ENCODE results near the gene SPAG7. TPM values are rescaled to one million over a fixed set of nuclear protein-coding genes. Genes with fewer than 3 reads are reported as not detected.
"Not testable (repeated sequence)": the region's sequence is repeated elsewhere in the genome, so short reads cannot be mapped to it uniquely, and the experiment has no call there.

The SPAG7 gene
- total RNA-seq, 2 donors from 2014 or later = 47.0 to 50.7 TPM

DNA sequence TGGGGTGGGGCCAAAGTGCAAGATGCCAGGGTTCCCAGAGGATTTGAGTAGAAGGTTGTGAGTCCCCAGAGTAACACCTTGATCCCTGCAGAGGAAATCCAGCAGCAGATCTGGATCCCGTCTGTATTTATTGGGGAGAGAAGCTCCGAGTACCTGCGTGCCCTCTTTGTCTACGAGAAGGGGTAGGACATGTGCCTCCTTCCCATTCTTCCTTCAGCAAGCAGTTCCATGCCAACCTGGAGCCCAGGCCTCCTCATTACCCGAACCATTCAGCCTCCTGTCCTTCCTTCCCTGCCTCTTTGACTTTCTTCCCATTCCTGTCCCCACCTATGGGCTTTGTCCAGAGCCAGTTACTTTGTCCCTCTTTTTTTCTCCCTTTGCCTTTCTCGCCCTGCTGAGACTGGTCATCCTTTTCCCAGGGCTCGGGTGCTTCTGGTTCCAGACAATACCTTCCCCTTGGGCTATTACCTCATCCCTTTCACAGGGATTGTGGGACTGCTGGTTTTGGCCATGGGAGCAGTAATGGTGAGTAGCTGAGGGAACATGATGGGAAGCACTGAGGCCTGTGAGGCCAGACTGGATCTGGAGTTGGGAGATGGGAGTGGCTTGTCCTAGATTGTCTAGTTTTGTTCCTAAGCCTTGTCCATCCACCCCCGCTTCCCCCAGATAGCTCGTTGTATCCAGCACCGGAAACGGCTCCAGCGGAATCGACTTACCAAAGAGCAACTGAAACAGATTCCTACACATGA lies 24.7 kb downstream of the SPAG7 start:
- intact Hi-C loops (cut with DNase I) = no loop called here
- DNase-seq (ENCODE audit: low spot score) = no peak

DNA sequence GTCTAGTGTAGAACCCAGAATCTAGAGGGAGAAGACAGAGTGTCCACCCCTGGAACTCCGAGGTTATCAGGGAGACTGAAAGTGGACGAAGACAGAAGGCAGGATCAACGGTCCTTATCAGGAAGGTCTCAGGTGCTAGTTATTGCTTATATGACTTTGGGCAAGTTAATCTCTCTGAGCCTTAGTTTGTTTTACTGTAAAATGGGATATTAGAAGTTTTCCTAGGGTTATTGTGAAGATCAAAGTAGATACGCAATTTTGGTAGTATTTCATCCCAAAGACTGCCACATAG lies 26.4 kb downstream of the SPAG7 start:
- intact Hi-C loops (cut with DNase I) = no loop called here
- no peak for DNase-seq (ENCODE audit: low spot score)

DNA sequence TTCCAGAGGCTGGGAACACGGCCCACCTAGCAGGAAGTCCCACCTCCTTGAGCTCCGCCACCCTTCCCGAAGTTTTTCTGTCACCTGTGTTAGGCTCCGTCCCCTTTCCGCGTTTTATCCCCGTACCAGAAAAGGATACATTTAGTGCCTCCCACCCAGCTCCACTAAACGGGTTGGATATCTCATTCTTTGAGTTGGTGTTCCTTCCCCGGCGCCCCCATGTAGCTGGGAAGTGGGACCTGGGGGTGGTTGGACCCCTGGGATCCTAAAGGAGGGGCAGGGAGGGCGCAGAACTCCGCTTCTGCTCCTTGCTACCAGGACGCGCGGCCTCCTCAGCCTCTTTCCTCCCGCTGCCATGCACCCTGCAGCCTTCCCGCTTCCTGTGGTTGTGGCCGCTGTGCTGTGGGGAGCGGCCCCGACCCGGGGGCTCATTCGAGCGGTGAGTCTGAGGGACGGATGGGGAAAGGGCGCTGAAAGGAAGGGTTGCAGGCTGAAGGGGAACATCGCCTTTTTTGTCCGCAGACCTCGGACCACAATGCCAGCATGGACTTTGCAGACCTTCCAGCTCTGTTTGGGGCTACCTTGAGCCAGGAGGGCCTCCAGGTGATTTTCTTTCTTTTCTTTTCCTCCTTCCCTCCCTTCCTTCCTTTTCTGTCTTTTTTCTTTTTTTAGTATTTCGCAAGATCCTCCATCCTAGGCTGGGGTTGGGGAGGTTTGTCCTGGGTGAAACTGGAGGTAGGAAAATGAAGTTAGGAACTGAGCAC lies 26.9 kb downstream of the SPAG7 start:
- intact Hi-C loops (cut with DNase I) = no loop called here
- DNase-seq (ENCODE audit: low spot score) = no peak

DNA sequence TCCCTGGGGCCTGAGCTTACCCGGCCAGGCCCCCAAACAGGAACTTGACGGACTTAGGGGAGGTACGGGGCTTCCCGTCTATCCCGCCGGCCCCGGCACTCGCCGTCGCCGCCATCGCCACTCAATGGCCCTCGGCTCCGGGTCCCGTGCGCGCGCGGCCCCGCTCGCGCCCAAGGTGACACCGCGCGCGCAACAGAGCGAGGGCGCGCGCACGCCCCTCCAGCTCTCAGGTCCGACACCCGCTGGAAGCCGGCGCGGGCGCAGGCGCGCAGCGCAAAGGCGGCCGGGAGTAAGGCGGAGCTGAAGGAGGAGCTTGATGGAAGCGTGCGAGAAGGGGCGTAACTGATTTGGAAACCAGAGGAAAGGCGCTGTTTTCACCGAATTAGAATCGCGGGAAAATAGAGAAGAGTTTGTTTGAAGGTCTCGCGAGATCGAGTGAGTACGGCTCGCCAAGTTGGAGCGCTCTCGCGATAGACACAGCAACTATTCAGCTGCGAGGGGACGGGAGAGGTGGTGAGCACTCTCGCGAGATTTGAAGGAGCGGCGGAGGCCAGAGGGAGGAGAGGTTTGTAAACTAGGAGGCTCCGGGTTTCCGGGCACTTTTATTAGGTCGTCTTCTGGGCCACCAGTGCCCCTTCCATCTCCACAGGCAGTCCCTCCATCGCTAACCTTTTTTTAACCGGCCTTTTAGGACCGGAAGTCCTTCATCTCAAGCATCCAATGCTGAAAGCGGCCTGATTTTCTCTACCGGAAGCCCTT lies 27.6 kb downstream of the SPAG7 start, which contains the start of the genes RNF167 and SLC25A11:
RNF167 (plus strand) TSS at position 473 of the 759 bp plus-strand sequence. CDS start 642 bp downstream, outside the sequence.
SLC25A11 (minus strand) TSS at position 251 of the 759 bp plus-strand sequence; CDS start at position 115, 136 bp downstream.
- intact Hi-C loops (cut with DNase I) = no loop called here

DNA sequence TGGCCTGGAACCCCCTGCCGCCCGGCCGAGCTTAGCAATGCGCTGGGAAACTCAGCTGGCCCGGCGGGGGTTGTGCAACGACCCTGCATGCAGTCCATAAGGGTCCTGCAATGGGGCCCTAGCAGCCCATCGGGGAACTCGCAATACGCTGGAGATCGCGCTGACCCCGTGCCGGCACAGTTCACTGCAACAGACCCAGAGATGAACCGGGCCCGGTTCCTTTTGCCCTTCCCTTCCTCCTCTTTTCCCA lies 28.1 kb downstream of the SPAG7 start:
- DNase-seq (ENCODE audit: low spot score) = no peak
- intact Hi-C loops (cut with DNase I) = no loop called here

More for the DNA sequence above, 27.6 kb downstream of the SPAG7 start, which contains the start of the genes RNF167 and SLC25A11:
- peak; percentile 99 for DNase-seq (ENCODE audit: low spot score)

DNA sequence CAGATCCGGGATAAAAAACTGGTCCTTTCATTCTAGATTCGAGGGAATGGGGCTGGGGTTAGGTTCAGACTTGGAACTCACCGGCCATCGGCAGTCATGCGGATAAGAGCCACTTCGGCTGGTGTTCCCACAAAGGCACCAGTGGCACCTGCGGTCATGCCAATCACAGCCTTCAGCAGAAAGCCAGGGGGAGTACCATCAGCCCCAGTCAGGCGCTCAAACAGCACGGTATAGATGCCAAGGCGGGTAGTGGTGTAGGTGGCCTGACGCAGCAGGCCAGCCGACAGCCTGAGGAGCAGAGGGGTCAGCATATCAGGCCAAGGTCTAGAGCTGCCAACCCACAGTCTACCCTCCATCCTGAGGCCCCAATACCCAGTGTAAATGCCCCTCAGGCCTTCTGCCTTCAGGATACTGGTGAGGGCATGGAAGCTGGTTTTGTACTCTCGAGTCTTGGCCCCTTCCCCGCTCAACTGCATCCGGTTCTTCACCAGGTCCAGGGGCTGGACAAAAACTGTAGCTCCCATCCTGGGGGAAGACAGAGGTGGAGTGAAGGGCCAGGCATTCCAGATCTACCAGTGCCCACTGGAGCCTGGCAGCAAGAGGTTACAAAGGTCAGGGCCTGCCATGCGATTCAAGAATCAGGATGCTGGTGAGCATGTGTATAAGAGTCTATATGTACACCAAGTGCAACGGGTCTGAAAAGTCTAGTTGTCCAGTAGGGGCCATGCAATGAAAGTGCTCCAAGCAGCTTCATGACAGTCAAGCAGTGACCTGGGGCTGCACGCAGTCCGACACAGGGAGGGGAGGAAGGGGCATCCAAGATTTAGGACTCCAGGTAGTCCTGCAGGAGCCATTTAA lies 28.7 kb downstream of the SPAG7 start:
- intact Hi-C loops (cut with DNase I) = no loop called here
- DNase-seq (ENCODE audit: low spot score) = no peak

DNA sequence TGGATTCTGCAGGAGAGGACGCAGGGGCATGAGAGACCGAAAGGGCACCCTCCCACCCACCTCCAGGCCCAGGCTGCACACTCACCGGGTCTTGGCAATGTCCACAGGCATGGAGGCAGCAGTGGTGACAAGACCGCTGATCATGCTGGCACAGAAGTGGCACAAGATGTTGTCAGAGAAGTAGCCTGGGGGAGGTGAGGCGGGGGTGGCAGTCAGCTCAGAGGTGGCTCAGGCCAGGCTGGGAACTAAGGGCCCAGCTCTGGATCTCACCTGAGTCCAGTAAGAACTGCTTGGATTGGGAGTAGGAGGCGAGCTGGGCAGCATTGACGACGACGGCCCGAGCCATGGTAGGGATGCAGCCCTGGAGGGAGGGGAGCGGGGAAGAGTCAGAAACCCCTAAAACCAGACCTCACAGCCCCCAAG lies 29.5 kb downstream of the SPAG7 start:
- DNase-seq (ENCODE audit: low spot score) = no peak
- intact Hi-C loops (cut with DNase I) = no loop called here

DNA sequence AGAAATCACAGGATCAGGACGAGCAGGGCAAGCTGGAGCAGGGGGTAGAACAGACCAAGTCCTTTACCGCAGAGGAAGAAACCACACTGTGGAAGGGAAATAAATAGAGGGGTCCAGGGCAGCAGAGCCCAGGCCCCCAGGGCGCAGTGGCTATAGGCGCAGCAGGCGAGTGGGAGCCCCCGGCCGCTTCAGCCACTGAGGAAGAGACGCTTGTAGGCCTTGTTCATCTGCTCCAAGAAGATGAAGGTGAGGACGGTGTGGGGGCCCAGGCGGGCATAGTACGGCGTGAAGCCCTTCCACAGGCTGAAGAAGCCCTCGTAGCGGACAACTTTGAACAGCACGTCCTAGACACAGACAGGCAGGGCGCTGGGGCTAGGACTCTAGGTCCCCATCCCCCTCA lies 30.1 kb downstream of the SPAG7 start:
- intact Hi-C loops (cut with DNase I) = no loop called here
- DNase-seq (ENCODE audit: low spot score) = no peak

DNA sequence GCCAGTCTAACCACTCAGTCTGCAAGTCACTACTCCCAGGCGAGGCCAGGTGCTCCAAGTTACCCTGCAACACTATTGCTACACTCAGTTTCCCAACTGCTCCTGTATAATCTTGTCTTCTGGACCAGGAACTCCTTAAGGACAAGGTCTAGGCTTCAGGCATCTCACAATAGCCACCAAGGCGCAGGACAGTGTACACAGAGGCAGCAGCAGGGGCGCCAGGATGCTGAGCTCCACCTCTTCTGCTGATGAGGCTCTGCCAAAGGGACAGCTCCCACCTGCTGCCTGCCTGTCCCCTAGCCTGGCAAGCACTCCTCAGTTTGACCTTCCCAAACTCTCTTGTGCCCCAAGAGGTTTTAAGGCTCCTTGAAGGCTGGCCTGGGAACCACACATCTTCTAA lies 31.2 kb downstream of the SPAG7 start:
- intact Hi-C loops (cut with DNase I) = no loop called here
- no peak for DNase-seq (ENCODE audit: low spot score)

DNA sequence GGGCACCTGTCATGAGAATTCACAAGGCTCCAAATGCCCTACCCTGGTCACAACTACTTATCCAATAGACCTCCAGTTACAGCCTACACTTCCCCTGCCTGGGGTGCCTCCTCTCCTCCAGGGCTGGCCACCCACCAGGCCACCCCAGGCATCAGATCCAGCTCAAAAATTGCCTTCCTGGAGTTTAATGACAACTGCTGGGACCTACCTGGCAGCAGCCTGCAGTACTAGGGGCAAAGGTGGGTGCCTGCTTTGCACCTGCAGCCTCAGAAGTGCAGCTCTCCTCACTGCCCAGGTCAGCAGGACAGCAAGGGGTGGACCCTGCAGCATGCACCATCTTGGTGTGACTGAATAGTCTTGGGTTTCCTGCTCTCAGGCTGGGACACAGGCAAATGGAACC lies 32.0 kb downstream of the SPAG7 start:
- DNase-seq (ENCODE audit: low spot score) = no peak
- intact Hi-C loops (cut with DNase I) = no loop called here

DNA sequence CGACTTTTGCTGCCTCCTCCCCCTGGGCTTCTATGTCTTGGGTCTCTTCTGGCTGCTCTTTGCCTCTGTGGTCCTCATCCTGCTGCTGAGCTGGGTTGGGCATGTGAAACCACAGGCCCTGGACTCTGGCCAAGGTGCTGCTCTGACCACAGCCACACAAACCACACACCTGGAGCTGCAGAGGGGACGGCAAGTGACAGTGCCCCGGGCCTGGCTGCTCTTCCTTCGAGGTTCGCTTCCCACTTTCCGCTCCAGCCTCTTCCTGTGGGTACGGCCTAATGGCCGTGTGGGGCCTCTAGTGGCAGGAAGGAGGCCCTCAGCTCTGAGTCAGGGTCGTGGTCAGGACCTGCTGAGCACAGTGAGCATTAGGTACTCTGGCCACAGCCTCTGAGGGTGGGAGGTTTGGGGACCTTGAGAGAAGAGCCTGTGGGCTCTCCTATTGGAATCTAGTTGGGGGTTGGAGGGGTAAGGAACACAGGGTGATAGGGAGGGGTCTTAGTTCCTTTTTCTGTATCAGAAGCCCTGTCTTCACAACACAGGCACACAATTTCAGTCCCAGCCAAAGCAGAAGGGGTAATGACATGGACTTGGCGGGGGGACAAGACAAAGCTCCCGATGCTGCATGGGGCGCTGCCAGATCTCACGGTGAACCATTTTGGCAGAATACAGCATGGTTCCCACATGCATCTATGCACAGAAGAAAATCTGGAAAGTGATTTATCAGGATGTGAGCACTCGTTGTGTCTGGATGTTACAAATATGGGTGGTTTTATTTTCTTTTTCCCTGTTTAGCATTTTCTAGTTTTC lies 33.2 kb downstream of the SPAG7 start:
- no peak for DNase-seq (ENCODE audit: low spot score)
- intact Hi-C loops (cut with DNase I) = loop anchor here in 1 of 2 donors (5.0 kb wide), 1 partner anchor 1187 kb away; no protein-coding TSS in a partner anchor

DNA sequence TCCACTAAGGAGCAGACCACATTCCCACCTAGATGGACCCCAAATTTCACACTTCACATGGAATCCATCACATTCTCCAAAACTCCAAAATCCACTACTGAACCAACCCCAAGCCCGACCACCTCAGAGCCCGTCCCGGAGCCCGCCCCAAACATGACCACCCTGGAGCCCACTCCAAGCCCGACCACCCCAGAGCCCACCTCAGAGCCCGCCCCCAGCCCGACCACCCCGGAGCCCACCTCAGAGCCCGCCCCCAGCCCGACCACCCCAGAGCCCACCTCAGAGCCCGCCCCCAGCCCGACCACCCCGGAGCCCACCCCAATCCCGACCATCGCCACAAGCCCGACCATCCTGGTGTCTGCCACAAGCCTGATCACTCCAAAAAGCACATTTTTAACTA lies 34.0 kb downstream of the SPAG7 start:
- no peak for DNase-seq (ENCODE audit: low spot score)
- intact Hi-C loops (cut with DNase I) = loop anchor here in 1 of 2 donors (5.0 kb wide), 1 partner anchor 1186 kb away; no protein-coding TSS in a partner anchor

DNA sequence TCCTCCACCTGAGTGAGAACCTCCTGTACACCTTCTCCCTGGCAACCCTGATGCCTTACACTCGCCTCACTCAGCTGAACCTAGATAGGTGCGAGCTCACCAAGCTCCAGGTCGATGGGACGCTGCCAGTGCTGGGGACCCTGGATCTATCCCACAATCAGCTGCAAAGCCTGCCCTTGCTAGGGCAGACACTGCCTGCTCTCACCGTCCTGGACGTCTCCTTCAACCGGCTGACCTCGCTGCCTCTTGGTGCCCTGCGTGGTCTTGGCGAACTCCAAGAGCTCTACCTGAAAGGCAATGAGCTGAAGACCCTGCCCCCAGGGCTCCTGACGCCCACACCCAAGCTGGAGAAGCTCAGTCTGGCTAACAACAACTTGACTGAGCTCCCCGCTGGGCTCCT lies 34.9 kb downstream of the SPAG7 start:
- no peak for DNase-seq (ENCODE audit: low spot score)

DNA sequence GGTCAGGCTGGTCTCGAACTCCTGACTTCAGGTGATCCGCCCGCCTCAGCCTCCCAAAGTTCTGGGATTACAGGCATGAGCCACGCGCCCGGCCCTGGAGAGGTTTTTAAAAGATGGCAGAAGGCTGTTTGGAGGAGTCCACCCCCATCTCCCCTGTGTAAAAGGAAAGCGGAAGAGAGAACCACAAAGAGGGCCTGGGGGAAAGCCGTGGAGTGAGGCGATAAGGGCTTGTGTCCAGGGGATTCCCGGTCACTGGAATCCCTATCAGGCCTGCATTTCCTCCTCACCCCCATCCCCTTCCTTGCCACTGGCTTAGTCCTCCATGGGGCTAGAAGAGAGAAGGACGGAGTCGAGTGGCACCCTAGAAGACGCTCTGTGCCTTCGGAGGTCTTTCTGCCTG lies 35.7 kb downstream of the SPAG7 start, which contains the start of gene GP1BA:
GP1BA (plus strand) TSS at position 315 of the 400 bp plus-strand sequence. CDS start 328 bp downstream, outside the sequence.
- no peak for DNase-seq (ENCODE audit: low spot score)
- intact Hi-C loops (cut with DNase I) = loop anchor here in 1 of 2 donors (5.0 kb wide), 1 partner anchor 1185 kb away; no protein-coding TSS in a partner anchor

More for the DNA sequence above, 34.9 kb downstream of the SPAG7 start:
- intact Hi-C loops (cut with DNase I) = loop anchor here in 1 of 2 donors (5.0 kb wide), 1 partner anchor 1185 kb away; no protein-coding TSS in a partner anchor

DNA sequence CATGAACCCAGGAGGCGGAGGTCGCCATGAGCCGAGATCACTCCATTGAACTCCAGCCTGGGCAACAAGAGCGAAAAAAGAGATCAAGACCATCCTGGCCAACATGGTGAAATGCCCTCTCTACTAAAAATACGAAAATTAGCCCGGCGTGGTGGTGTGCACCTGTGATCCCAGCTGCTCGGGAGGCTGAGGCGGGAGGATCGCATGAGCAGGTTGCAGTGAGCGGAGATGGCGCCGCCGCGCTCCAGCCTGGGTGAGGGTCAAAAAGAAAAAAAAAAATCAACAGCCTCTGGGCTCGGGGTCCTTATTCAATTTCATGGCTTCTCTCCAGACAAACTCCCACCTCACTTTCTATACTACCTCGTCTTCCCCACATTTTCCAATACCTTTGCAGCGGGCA lies 38.7 kb downstream of the SPAG7 start:
- intact Hi-C loops (cut with DNase I) = no loop called here

DNA sequence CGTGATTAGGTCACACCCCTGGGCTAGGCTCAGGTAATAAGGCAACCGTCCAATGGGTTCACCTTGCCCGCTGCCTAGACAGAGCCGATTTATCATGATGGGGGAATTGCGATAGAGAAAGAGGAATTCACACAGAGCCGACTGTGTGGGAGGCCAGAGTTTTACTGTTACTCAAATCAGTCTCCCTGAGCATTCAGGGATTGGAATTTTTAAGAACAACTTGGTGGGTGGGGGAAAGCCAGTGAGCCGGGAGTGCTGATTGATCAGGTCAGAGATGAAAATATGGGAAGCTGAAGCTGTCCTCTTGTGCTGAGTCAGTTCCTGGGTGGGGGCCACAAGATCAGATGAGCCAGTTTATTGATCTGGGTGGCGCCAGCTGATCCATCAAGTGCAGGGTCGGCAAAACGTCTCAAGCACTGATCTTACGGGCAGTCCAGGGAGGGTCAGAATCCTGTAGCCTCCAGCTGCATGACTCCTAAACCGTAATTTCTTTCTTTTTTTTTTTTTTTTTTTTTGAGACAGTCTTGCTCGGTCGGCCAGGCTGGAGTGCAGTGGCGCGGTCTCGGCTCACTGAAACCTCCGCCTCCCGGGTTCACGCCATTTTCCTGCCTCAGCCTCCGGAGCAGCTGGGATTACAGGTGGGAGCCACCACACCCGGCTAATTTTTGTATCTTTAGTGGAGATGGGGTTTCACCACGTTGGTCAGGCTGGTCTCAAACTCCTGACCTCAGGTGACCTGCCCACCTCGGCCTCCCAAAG lies 40.9 kb downstream of the SPAG7 start:
- DNase-seq (ENCODE audit: low spot score); intact Hi-C loops (cut with DNase I): not testable (repeated sequence)

More for the DNA sequence above, 38.7 kb downstream of the SPAG7 start:
- no peak for DNase-seq (ENCODE audit: low spot score)

DNA sequence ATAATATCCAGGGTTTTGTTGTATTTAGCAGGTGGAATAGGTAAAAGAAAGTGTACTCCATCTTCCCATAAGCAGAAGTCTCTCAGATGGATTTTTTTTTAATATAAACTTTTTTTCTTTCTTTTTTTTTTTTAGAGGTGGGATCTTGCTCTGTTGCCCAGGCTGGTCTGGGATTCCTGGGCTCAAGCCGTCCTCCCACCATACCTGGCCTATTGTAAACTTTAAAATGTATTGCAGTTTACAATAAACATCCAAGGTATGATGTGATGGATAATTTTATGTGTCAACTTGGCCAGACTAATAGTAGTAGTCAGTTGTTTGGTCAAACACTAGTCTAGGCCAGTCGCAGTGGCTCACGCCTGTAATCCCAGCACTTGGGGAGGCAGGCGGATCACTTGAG lies 46.3 kb downstream of the SPAG7 start:
- intact Hi-C loops (cut with DNase I) = no loop called here

More for the DNA sequence above, 46.3 kb downstream of the SPAG7 start:
- DNase-seq (ENCODE audit: low spot score) = no peak

Data from posterior vena cava (tissue), 2 donors.